Uterus (tissue), 4 donors: ENCODE results near the gene KHDRBS2. TPM values are rescaled to one million over a fixed set of nuclear protein-coding genes. Genes with fewer than 3 reads are reported as not detected.

Experiments
- DNase-seq, 2 donors: peaks; one replicate each; pipeline ENCODE4 v3.0.0-alpha.2; 2019 to 2020
- H3K27ac ChIP-seq, 2 donors: fragments of 200-600 bp; sonication (generic); 1 replicate in 1 of 2; 2 replicates in 1 of 2; pipeline ENCODE4 v1.5.1; 2016 to 2018
- H3K27me3 ChIP-seq, 2 donors: fragments of 200-600 bp; sonication (generic); one replicate each; pipeline ENCODE4 v1.5.1; 2018 to 2019; ENCODE audit warnings: control low read depth in 1 of 2
- H3K36me3 ChIP-seq, 2 donors: fragments of 200-600 bp; sonication (generic); one replicate each; pipeline ENCODE4 v1.5.1; 2019; ENCODE audit warnings: control low read depth in 1 of 2
- H3K4me1 ChIP-seq, 2 donors: fragments of 200-600 bp; sonication (generic); one replicate each; pipeline ENCODE4 v1.5.1; 2018 to 2019; ENCODE audit warnings: control low read depth in 1 of 2
- H3K4me3 ChIP-seq, 2 donors: fragments of 200-600 bp; sonication (generic); 1 replicate in 1 of 2; 2 replicates in 1 of 2; pipeline ENCODE4 v1.5.1; 2018 to 2019; ENCODE audit warnings: mild to moderate bottlenecking in 1 of 2
- H3K9me3 ChIP-seq, 2 donors: fragments of 200-600 bp; sonication (generic); one replicate each; pipeline ENCODE4 v1.5.1; 2019; ENCODE audit warnings: control low read depth in 1 of 2
- POLR2A ChIP-seq, 2 donors: fragments of 450-650 bp; IDR thresholded peaks; one replicate each; pipeline ENCODE4 v1.6.1; 2016; ENCODE audit warnings: antibody characterized with exemption in 2 of 2, mild to moderate bottlenecking in 1 of 2, moderate library complexity in 1 of 2
- intact Hi-C: fragments of 100-400 bp; cut with DNase I; formaldehyde crosslinking; loops from one replicate; pipeline ENCODE4 v1.15.1; 2023; ENCODE audit warnings: low total_unique reads
- total RNA-seq, 4 donors: library from RNA; depleted of rRNA in 3 of 4; stranded (reverse); fragments of >200 nt in 3 of 4; gene quantifications; one replicate each; pipeline versions ENCODE4 v1.1.0 to v1.2.4, GENCODE V29; 2014 to 2023
- TF ChIP-seq, protein P1 (sequence below), 4 experiments: fragments of 200-600 bp in 2 of 4; fragments of 450-650 bp in 2 of 4; sonication (generic) in 2 of 4; IDR thresholded peaks; one replicate each; pipeline ENCODE4 v1.5.1; 2016 to 2019; ENCODE audit warnings: antibody characterized with exemption in 4 of 4, mild to moderate bottlenecking in 2 of 4, moderate library complexity in 1 of 4
- donor health status: DM: yes; HTN: yes; CAD: no.

KHDRBS2 gene
- total RNA-seq, 4 donors from 2014 or later, result 0.55 to 7.3 TPM; not detected in 2

- DNase-seq, result no peak
- intact Hi-C loops, result no loop called here
- Histone ChIP-seq H3K4me1 (no peaks in the 10 kb centered on the region), H3K4me3 (no peak overlapping the region), H3K27ac (no peak overlapping the region), H3K36me3 (no peaks in the 10 kb centered on the region), H3K9me3 (no peaks in the 10 kb centered on the region), H3K27me3 (no peaks in the 10 kb centered on the region)
- TF ChIP-seq, protein P1, sequence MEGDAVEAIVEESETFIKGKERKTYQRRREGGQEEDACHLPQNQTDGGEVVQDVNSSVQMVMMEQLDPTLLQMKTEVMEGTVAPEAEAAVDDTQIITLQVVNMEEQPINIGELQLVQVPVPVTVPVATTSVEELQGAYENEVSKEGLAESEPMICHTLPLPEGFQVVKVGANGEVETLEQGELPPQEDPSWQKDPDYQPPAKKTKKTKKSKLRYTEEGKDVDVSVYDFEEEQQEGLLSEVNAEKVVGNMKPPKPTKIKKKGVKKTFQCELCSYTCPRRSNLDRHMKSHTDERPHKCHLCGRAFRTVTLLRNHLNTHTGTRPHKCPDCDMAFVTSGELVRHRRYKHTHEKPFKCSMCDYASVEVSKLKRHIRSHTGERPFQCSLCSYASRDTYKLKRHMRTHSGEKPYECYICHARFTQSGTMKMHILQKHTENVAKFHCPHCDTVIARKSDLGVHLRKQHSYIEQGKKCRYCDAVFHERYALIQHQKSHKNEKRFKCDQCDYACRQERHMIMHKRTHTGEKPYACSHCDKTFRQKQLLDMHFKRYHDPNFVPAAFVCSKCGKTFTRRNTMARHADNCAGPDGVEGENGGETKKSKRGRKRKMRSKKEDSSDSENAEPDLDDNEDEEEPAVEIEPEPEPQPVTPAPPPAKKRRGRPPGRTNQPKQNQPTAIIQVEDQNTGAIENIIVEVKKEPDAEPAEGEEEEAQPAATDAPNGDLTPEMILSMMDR (IDR thresholded peaks at IDR 0.05), result no peak
- TF ChIP-seq POLR2A (IDR thresholded peaks at IDR 0.05), result no peak
Observed at GRCh38 chr6:62202078-62202477, 83.9 kb downstream of the KHDRBS2 start.

GRCh38 chr6:62192593-62192992, 93.4 kb downstream of the KHDRBS2 start:
- no peak overlapping the region for H3K27ac ChIP-seq
- intact Hi-C loops, result no loop called here
- H3K9me3 ChIP-seq, result no peaks in the 10 kb centered on the region
- H3K27me3 ChIP-seq, result no peaks in the 10 kb centered on the region
- TF ChIP-seq POLR2A (IDR thresholded peaks at IDR 0.05), result no peak
- TF ChIP-seq, protein P1 (IDR thresholded peaks at IDR 0.05), result no peak
- H3K4me3 ChIP-seq, result no peak overlapping the region
- H3K36me3 ChIP-seq, result no peaks in the 10 kb centered on the region
- no peak for DNase-seq
- H3K4me1 ChIP-seq, result no peaks in the 10 kb centered on the region

DNA sequence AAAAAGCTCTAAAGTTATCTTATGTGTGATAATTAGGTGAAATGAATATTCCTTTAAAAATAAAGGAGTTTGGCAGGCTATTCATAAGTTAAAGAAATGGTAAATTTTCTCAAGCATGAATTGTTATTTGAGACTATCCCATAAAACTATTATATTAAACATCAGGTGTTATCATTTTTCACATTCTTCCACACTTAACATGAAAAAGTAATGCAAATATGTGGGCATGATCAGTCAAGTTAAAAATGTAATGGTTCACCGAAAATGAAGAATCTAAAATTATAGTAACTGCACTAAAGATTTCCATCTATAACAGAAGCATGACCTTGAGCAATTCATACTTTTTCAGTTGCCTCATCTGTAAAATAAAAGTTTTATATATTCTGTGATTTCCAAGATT, 110.8 kb downstream of the KHDRBS2 start:
- TF ChIP-seq, protein P1 (IDR thresholded peaks at IDR 0.05), result no peak
- TF ChIP-seq POLR2A (IDR thresholded peaks at IDR 0.05), result no peak
- no peak for DNase-seq
- intact Hi-C loops, result no loop called here

DNA sequence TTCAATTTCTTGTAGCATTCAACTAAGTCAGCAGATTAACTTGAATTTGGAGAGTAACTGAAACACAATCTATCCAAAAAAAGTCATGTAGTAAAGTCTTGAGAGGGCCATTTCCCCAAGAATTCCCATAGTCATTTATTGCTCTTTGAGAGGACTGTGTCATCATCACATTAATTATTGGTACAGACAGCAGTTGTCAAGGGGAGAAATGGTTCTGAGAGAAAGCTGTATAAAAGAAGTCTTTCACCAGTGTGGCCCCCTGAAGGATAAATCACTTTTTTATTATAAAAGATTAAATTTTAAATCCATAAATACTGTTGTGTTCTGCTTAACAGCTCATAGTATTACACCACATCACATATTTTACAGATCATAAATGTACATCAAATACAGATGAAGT, 111.5 kb downstream of the KHDRBS2 start:
- TF ChIP-seq POLR2A (IDR thresholded peaks at IDR 0.05), result no peak
- TF ChIP-seq, protein P1 (IDR thresholded peaks at IDR 0.05), result no peak
- Histone ChIP-seq H3K9me3 (no peaks in the 10 kb centered on the region), H3K36me3 (peaks cover 0 to 6% of the 10 kb centered on the region in 2 donors), H3K4me1 (no peaks in the 10 kb centered on the region), H3K4me3 (no peak overlapping the region), H3K27ac (no peak overlapping the region), H3K27me3 (no peaks in the 10 kb centered on the region)
- intact Hi-C loops, result no loop called here
- DNase-seq, result no peak

More for the DNA sequence above, 110.8 kb downstream of the KHDRBS2 start:
- Histone ChIP-seq H3K4me3 (no peak overlapping the region), H3K27ac (no peak overlapping the region), H3K4me1 (no peaks in the 10 kb centered on the region), H3K36me3 (peaks cover 0 to 6% of the 10 kb centered on the region in 2 donors), H3K27me3 (no peaks in the 10 kb centered on the region), H3K9me3 (no peaks in the 10 kb centered on the region)

DNA sequence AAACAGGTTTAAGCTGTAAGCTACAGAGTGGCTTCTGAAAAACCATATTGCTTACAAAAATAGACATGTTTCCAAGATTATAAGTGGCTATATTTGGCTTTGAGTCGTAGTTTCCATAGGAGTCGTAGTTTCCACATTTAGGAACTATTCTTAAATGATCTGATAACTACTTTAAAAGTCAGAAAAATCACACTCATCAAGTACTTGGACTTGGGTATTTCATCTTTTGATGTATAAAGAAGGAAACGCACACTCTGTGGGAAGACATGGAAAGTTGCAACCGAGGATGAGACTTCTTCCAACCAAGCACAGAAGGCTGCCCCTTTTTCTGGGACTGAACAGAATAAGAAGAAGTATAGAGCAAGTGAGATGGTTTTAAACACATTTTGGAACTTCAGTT, 118.3 kb downstream of the KHDRBS2 start:
- Histone ChIP-seq H3K27ac (no peak overlapping the region), H3K9me3 (no peaks in the 10 kb centered on the region), H3K36me3 (no peaks in the 10 kb centered on the region), H3K4me3 (no peak overlapping the region), H3K4me1 (no peaks in the 10 kb centered on the region), H3K27me3 (no peaks in the 10 kb centered on the region)
- intact Hi-C loops, result no loop called here
- no peak for DNase-seq
- TF ChIP-seq, protein P1 (IDR thresholded peaks at IDR 0.05), result no peak
- no peak for TF ChIP-seq POLR2A (IDR thresholded peaks at IDR 0.05)
